NCI-H187 (cell line): Measurements from ENCODE around the gene ZRANB3.
"Not testable (repeated sequence)": the region's sequence is repeated elsewhere in the genome, so short reads cannot be mapped to it uniquely, and the experiment has no call there.

ENCODE experiments used
- DNase-seq, 2 experiments: peaks; one replicate each; lab custom pipeline; 2025; lab: John Stamatoyannopoulos, UW

ZRANB3 gene

GRCh38 chr2:135125940-135126339 lies 405.1 kb downstream of the ZRANB3 start:
- DNase-seq, result no peak

DNA sequence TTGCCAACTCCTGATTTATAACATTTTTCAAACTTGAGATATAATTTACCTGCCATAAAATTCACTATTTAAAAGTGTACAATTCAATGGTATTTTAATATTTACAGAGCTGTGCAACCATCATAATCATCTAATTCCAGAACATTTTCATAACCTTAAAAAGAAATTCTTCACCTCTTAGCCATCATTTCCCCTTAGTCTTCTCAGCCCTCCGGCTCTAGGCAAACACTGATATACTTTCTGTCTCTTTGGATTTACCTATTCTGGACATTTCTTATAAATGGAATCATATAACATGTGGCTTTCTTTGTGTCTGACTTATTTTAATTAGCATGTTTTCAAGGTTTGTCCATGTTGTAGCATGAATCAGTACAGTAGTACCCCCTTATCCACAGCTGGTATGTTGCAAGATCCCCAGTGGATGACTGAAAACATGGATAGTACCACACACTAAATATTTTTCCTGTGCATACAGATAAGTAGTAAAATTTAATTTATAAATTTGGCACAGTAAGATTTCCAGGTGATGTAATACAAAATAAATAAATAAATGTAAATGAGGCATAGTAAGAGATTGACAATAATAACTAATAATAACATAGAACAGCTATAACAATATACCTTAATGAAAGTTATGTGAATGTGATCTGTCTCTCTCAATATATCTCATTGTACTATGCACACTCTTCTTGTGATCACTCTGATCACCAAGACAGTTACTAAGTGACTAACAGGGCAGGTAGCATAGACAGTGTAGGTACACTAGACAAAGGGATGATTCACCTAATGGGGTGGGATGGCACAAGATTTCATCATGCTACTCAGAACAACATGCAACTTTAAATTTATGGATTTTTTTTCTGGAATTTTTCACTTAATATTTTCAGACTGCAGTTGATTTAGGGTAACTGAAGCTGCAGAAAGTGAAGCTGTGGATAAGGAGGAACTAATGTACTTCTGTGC lies 405.8 kb downstream of the ZRANB3 start:
- no peak for DNase-seq

DNA sequence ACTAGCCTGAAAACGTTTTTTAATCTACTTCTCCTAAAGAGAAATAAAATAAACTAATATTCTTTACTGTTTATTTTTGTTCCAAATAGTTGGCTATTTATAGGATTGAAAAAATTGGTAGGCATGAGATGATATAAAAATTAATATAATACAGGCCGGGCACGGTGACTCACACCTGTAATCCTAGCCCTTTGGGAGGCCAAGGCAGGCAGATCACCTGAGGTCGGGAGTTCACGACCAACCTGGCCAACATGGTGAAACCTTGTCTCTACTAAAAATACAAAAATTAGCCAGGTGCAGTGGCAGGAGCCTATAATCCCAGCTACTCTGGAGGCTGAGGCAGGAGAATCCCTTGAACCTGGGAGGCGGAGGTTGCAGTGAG lies 409.4 kb downstream of the ZRANB3 start:
- DNase-seq, result not testable (repeated sequence)

DNA sequence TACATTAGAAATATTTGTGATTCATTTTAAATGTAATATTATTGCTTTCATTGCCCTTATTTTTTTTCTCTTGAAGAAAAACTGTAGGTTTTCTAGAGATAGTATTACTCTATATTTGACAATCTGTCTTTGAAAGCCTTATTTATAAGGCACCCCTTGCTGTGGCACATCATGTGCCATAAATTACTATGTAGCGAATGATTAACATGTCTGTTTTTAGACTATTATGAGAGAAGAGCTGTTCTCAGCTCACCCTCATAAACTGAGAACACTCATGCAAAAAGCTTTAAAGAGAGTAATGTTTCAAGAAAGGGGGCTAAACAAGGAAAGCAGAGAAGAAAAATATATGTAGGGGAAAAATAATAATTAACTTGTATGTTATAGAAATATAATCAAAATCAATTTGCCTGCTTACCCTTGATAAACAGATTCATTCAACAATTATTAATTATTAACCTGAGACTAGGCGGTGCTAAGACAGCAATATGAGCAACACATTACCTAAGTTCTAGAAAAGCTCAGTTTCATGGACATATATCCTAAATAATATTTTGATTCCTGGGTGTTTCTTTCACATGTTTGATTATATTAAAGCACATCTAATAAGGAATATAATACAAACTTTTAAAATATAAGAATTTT lies 409.9 kb downstream of the ZRANB3 start:
- DNase-seq, result no peak

GRCh38 chr2:135119582-135119981 lies 411.4 kb downstream of the ZRANB3 start:
- DNase-seq, result no peak

- DNase-seq, result no peak
Measured at GRCh38 chr2:135113322-135113721, 417.7 kb downstream of the ZRANB3 start.

DNA sequence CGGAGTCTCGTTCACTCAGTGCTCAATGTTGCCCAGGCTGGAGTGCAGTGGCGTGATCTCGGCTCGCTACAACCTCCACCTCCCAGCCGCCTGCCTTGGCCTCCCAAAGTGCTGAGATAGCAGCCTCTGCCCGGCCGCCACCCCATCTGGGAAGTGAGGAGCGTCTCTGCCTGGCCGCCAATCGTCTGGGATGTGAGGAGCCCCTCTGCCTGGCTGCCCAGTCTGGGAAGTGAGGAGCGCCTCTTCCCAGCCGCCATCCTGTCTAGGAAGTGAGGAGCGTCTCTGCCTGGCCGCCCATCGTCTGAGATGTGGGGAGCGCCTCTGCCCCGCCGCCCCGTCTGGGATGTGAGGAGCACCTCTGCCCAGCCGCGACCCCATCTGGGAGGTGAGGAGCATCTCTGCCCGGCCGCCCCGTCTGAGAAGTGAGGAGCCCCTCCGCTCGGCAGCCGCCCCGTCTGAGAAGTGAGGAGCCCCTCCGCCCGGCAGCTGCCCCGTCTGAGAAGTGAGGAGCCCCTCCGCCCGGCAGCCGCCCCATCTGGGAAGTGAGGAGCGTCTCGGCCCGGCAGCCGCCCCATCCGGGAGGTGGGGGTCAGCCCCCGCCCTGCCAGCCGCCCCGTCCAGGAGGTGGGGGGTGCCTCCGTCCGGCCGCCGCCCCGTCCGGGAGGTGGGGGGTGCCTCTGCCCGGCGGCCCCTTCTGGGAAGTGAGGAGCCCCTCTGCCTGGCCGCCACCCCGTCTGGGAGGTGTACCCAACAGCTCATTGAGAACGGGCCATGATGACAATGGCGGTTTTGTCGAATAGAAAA lies 425.3 kb downstream of the ZRANB3 start:
- DNase-seq, result not testable (repeated sequence)

DNA sequence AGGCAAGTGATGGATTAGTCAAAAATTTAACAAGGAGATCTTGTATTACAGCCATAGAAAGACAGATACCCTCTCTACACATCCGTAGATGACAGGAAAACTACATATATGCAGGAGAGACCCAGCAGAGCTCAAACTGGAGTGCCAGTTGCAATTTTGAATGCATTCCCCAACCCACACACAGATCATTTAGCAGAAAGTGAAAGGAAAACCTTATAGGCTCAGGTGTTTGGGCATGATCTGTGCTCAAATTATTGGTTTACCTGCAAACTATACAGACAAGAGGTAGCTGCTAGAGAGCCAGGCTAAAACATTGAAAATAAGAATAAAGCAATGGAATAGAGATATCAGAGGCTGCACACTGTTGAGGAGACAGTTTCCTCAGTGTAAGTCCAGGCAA lies 427.2 kb downstream of the ZRANB3 start:
- no peak for DNase-seq

DNA sequence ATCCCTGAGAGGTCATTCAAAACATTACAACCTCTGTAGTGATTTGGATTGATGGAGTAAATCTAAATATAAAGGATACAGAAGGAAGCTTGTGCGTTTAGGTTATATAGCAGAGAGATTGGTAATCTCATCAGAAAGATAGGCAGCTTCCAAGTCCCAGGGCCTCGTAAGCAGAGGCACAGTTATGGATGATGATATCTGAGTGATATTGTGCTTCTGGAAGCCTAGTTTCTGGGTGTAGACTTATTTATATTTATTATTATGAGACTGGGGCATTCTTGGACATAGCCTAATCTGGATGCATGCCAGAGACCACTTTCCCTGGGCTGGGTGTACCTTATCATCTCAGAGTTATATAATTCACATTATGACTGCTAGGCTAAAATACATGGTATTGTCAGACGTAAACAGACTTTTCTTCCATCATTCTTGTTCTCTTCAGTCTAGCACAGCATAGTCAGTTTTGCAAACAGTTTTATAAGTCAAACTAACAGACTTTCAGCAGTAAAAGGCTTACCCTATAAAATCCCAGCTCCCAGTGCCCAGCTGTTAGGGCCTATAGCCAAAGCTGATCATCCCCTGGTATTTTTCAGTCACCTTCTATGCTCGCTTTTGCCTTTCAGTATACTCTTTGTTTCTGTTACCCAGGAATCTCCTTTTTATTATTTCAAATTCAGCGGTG lies 431.1 kb downstream of the ZRANB3 start:
- DNase-seq, result no peak

DNA sequence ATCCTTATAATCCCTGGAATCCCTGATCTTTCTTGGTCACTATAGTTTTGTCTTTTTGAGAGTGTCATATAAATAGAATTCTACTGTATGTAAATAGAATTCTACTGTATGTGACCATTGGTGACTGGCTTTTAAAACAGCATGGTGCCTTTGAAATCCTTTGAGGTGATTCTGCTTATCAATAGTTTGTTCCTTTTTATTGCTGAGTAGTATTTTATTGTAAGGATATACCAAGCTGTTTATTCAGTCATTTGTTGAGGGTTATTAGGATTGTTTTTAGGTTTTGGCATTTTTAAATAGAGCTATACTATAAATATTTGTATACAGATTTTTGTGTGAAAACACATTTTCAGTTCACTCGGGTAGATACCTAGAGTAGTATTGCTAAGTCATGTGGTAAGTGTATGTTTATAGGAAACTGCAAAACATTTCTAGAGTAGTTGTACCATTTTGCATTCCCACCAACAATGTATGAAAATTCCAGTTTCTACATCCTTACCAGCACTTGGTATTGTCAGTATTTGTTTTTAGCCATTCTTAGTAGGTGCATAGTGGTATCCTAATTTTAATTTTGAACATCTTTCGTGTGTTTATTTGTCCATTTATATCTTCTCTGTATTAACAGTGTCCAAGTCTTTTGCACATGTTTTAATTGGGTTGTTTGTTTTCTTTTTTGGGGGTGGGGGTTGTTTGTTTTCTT lies 433.3 kb downstream of the ZRANB3 start:
- no peak for DNase-seq

DNA sequence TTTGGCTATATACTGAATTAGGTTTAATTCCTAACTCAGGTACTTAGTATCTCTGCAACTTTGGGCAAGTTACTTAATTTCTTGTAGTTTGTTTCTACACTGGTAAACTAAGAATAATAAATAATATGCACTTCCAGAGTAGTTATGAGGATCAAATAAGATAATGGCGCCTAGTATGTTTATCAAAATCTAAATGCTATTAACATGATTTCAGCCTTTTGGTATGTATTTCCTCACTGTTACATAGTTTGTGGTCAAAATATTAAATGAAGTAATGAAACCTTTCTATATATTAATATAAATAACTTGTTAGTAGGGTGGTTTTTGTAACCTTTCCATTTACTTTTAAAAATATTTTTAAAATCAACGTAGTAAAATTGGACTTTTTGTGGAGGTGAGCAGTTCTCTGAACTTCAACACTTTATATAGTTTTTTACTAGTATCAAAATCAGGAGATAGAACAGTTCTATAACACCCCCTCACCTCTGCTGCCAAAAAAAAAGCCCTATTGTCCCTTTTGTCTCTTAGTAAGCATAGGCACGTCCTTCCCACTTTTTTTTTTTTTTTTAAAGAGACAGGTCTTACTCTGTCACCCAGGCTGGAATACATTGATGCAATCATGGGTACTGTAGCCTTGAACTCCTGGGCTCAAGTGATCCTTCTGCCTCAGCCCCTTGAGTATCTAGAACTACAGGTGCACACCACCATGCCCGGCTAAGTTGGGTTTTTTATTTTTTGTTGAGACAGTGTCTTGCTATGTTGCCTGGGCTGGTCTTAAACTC lies 434.2 kb downstream of the ZRANB3 start:
- DNase-seq, result no peak

DNA sequence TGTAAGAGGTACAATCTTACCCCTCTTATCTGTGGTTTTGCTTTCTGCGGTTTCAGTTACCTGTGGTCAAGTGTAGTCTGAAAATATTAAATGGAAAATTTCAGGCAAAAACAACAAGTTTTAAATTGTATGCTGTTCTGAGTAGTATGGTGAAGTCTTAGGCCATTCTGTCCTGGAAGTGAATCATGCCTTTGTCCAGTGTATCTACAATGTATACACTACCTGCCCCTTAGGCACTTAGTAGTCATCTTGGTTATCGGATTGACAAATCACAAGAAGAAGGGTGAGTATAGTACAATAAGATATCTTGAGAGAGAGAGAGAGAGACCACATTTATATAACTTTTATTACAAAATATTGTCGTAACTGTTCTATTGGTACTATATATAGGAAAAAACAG lies 435.4 kb downstream of the ZRANB3 start:
- DNase-seq, result no peak

- DNase-seq, result no peak
Measured at GRCh38 chr2:135094508-135094907, 436.5 kb downstream of the ZRANB3 start.

DNA sequence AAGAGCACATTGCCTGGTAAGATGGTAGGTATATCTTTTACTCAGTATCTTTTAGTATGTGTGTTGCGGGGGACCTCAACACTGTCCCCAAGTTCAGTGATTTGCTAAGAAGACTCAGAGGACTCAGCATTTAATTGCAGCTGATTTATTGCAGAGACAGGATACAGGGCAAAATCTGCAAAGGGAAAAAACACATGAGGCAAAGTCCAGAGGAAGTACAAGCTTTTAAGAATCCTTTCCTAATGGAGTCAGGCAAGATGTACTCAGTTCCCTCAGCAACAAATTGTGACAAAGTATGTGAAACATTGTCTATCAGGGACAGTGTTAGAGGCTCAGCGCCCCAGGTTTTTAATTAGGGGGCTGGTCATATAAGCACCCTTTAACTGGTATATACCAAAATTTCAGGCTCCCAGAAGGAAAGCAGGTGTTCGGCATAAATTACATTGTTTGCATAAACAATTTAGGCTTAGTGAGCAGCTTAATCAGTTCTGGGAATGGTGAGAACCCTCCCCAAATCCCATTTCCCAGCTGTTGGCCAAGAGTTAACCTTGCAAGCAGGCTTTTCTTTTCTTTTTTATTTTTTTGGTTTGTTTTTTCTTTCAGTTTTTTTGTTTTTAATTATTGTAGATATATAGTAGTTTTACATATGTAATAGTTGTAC lies 437.2 kb downstream of the ZRANB3 start:
- DNase-seq, result no peak

GRCh38 chr2:135093193-135093592 lies 437.8 kb downstream of the ZRANB3 start:
- no peak for DNase-seq

- DNase-seq, result no peak
Measured at GRCh38 chr2:135091681-135092080, 439.3 kb downstream of the ZRANB3 start.

- DNase-seq, result not testable (repeated sequence)
Measured at GRCh38 chr2:135089597-135089996, 441.4 kb downstream of the ZRANB3 start.
